HL-60/S4 (cell line): ENCODE measurements around the gene COMT.

Source experiments
- in situ Hi-C: fragments of 300-500 bp; cut with MboI; formaldehyde crosslinking; loops from 2 replicates; pipeline ENCODE4 v1.14.3; 2022; ENCODE audit warnings: low sequenced_read_pairs

The COMT gene

DNA sequence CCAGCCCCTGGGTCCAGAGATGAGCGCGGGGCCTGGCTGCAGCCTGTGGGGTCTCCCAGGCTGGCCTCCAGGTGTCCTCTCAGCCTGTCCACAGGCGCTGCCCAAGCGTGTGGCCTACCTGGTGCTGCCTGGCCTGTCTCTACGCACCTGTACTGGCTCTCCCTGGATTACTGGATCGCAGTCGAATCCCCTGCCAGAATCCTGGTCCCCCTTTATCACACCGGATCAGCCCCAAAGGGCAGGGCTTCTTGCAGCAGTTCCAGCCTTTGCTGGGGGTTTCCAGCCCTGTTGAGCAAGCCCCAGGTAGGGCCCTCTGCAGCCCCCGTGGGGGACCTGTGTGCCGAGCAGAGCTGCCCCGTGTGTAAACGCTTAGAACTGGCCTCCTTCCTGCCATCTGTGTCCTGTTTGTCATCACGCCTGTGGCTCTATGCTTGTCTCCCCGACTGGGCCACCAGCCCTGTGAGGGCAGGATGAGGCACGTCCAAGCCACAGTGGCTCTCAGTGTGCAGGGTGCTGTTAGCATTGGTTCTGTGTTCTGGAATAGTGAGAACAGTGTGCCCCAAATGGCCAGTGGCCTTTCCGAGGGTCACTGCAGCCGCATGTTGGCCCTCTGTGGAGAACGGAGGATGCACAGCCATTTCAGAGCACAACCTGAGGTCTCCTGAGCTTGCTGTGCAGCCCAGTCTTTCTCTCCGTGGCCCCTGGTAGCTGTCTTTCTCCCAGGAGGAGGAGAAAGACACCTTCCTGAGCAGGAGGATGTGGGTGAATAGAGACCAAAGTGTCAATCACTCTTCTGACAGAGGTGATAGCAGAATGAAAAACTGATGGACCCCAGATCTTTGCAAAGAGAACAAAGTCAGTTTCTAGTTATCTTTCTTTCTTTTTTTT lies 13.9 kb downstream of the COMT start:
- in situ Hi-C loops = no loop called here

DNA sequence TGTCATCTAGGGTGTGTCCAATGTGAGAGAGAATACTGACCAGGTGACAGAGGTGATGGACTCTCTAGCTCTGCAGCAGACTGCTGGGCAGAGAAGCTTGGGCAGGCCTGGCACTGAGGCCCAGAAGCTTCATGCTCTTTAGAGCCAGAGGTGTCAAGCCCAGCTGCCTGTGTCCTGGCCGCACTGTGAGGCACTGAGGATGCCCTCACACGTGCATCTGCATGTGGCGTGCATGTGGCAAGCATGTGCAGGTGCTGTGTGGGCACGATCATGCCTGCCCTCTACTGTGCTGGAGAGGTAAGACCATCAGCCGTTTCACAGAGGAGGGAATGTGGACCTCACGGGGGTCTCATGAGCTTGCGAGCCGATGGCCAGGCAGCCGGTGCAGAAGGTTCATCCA lies 15.9 kb downstream of the COMT start:
- in situ Hi-C loops = no loop called here

DNA sequence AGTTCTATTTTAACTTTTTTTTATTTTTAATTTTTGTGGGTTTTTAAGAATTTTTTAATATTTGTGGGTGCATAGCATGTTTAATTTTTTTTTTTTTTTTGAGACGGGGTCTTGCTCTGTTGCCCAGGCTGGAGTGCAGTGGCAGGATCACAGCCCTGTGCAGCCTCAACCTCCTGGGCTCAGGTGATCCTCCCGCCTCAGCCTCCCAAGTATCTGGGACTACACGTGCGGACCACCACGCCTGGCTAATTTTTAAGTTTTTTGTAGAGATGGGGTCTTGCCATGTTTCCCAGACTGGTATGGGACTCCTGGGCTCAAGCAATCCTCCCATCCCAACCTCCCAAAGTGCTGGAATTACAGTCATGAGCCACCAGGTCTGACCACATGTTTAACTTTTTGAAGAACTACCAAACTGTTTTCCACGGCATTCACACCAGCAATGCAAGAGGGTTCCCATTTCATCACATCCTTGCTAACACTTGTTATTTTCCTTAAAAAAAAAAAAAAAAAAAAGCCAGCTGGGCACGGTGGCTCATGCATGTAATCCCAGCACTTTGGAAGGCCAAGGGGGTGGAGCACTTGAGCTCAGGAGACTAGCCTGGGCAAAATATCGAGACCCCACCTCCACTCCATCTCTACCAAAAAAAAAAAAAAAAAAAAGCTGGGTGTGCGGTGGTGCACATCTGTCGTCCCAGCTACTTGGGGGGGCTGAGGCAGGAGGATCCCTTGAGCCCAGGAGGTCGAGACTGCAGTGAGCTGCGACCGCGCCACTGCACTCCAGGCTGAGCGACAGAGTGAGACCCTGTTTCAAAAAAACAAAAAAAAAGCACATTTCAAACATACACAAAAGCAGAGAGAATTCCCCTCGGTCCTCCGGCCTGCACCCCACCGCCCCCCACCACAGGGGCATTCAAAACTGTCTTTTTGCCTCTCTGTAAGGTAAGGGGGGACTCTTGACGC lies 16.8 kb downstream of the COMT start:
- in situ Hi-C loops = no loop called here

DNA sequence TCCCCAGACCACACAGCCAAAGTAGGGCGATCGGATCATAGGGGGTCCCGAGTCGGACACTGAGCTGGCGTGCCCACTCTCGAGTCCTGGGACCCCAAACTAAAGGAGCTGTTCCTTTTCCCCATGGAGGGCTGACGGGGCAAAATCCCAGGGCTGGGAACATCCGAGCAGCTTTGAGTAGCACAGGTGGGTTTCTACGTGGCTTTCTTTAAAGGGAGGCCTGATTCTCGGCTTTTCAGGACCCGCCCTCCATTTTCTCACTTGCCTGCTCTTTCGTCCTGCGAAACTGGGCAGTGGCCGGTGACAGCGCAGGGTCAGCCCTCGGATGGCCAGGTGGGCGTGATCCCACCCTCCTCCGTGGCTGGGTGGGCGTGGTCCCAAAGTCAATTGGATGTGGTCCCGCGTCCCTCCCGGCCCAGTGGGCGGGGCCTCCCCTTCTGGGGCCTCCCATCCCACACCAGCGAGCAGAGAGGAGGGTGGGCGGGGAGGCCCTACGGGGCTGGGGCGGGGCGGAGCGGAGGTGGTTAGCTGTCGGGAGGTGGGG lies 17.5 kb downstream of the COMT start:
- in situ Hi-C loops = no loop called here

DNA sequence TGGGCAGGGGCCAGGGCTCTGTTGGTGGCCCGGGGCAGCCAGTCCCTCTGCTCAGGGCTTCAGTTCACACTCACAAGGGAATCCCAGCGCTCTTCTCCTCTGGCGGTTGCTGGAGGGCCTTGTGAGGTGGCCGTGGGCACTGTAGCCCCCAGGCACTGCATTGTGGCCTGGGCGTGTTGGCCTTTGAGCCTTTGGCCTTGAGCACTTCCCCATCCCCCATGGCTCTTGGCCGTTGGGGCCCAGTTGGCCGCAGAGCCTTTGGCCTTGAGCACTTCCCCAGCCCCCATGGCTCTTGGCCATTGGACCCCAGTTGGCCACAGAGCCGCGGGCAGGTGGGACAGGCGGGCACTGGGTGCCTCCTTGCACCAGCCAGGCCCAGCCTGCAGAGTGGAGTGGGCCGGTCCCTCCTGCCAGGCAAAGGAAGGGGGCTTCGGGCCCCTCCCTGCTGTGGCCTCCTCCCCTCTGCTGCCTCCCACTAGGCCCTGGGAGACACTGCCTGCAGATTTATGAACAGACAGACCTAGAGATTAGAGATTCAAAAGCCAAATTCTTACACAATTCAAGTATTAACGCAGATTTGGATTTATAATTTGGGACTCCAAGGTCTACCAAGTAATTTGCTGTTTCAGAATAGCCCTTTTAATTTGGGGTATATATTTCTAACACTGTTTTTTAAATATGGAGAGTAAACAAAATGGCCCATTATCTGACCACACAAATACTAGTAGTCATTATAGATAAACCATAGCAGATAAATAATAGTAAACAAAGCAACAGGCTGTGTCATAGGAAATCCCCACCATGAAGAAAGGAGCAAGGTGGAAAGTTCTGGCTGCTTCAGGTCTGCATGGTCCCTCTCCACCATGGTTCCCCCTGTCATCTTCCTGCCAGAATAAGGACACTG lies 18.3 kb downstream of the COMT start:
- in situ Hi-C loops = no loop called here

DNA sequence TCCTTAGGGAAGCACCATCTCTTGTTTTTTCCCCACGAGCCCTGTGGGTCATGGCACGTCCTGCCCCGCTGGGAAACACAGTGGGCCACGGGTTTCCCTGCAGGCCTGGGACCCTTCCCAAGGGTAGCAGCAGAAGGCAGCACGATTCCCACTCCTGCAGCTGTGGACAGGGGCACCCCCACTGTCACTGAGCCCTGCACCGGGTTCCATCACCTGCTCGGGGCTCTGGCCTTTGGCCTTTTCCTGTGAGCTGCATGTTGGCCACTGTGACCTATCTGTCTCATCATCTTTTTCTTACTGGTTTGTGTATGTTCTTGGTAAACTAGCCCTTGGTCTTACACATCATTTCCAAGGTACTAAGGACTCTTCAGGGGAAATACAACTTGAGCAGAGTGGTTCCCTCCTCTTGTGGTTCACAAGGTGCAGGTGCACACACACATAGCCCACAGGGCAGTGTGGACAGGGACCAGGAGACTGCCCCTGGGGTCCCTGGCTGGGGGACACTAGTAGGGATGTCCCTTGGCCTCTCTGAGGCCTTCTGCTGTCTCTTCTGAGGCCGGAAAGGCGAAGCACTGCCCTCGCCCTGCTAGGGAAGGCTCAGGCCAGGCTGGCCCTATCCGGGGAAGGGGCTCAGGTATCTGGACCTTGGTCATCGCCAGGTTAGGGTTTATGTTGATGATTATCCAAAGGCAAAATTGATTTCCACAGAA lies 19.1 kb downstream of the COMT start:
- in situ Hi-C loops = no loop called here

DNA sequence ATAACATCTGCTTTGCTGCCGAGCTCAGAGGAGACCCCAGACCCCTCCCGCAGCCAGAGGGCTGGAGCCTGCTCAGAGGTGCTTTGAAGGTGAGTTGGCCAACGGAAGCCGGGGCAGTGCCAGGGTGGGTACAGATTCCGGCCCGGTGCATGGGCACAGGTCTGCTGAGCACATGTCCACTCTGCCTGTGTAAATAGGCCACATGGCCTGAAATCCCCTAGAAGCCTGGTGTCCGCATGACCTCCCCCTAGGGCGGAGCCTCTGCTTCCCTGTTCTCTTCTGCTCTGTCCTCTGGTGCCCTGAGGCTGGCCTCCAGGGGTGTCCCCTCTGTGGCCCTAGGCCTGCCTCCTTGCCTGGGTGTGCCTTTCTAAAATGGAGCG lies 19.6 kb downstream of the COMT start:
- in situ Hi-C loops = no loop called here

DNA sequence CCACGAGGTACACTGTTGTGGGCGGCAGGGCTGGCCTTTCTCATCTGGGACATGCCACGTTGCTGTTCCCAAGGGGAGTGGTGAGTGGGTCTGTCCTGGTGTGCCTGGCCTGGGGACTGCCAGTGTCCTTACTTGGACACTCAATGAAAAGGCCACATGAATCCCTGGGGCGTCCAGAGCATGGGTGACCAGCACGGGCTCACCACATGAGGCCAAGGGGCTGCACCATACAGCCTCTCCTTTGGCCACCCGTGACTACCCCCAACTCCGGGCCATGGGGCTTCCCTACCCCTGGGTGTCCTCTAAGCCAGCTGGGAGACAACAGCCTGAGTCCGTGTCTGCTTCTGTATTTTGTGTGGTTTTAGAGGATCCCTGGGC lies 20.3 kb downstream of the COMT start:
- in situ Hi-C loops = no loop called here

DNA sequence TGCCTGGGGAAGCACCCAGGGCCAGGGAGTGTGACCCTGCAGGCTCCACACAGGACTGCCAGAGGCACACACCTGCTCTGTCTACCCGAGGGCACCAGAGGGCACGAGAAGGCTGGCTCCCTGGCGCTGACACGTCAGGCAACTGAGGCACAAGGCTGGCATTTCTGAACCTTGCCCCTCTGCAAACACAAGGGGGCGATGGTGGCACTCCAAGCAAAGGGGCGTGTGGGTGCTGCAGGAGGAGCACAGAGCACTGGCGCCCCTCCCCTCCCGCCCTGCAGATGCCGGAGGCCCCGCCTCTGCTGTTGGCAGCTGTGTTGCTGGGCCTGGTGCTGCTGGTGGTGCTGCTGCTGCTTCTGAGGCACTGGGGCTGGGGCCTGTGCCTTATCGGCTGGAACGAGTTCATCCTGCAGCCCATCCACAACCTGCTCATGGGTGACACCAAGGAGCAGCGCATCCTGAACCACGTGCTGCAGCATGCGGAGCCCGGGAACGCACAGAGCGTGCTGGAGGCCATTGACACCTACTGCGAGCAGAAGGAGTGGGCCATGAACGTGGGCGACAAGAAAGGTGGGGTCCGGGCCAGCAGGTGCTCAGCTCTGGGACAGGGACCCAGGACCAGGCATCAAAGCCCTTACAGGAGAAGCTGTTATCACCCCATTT lies 20.8 kb downstream of the COMT start:
- in situ Hi-C loops = no loop called here

DNA sequence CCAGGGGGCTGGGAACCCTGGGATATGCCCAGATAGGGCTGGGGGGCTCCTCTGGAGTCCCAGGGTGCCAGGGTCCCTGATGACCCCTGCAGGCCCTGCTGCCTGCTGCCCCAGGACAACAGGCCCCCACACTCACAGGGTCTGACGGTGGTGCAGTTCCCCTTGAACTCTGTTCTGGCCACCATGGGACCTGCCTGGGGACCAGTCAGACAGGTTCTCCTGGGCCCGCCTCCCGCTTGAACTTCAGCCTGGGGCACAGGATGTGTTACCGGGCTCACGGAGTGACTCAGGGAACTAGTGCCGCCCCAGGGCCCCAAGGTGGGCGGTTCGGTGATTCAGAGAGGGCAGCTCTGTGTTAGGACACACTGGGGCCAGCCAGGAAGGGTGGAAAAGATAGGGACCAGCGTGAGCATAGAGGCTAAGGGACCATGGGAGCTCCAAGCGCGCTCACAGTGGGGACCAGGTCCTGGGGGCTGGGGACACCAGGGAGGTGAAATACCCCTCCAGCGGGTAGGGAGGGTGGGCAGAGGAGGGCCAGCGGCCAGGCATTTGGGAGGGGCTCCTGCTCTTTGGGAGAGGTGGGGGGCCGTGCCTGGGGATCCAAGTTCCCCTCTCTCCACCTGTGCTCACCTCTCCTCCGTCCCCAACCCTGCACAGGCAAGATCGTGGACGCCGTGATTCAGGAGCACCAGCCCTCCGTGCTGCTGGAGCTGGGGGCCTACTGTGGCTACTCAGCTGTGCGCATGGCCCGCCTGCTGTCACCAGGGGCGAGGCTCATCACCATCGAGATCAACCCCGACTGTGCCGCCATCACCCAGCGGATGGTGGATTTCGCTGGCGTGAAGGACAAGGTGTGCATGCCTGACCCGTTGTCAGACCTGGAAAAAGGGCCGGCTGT lies 21.6 kb downstream of the COMT start:
- in situ Hi-C loops = no loop called here

DNA sequence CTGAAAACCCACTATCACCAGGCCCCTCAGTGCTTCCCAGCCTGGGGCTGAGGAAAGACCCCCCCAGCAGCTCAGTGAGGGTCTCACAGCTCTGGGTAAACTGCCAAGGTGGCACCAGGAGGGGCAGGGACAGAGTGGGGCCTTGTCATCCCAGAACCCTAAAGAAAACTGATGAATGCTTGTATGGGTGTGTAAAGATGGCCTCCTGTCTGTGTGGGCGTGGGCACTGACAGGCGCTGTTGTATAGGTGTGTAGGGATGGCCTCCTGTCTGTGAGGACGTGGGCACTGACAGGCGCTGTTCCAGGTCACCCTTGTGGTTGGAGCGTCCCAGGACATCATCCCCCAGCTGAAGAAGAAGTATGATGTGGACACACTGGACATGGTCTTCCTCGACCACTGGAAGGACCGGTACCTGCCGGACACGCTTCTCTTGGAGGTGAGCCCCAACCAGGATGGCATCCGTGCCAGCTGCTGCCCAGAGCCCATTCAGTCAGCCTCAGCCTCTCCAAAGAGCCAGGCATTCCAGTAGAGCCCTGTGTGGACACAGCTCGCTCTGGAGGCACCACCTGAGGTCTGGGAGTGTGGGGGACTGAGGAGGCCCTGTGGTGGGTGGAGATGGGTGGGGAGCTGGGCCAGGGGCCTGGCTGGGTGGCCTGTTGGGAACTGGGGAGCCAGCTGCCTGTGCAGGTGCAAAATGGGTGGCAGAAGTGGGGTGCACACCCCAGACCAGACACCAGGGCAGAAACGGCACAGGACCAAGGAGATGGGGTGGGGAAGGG lies 22.5 kb downstream of the COMT start:
- in situ Hi-C loops = no loop called here

DNA sequence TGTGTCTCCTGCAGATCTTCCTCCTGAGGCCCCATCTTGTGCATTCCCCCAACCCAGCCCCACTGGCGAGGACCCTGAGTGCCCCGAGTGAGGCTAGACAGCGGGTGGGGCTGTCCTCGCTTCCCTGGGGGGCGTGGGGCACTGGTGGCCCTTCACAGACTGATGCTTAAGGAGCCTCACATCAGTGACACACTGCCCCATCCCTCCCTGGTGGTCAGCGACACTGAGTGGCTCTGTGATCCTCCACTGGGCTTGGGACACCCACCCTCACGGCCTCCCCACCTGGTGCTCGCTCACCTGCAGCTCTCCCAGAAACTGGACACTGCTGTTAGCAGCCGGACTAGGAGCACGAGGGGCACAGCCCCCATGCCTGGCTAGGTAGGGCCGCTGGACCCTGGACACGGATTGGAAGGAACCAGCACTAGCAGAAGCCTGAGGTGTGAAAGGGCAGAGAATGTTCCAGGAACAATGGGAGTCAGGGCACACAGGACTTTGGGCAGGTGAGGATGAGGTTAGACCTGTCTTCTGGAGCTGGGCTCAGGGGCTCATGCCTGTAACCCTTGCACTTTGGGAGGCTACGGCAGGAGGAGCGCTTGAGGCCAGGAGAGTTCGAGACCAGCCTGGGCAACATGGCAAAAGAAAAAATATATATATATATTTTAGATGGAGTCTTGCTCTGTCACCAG lies 23.3 kb downstream of the COMT start:
- in situ Hi-C loops = no loop called here

DNA sequence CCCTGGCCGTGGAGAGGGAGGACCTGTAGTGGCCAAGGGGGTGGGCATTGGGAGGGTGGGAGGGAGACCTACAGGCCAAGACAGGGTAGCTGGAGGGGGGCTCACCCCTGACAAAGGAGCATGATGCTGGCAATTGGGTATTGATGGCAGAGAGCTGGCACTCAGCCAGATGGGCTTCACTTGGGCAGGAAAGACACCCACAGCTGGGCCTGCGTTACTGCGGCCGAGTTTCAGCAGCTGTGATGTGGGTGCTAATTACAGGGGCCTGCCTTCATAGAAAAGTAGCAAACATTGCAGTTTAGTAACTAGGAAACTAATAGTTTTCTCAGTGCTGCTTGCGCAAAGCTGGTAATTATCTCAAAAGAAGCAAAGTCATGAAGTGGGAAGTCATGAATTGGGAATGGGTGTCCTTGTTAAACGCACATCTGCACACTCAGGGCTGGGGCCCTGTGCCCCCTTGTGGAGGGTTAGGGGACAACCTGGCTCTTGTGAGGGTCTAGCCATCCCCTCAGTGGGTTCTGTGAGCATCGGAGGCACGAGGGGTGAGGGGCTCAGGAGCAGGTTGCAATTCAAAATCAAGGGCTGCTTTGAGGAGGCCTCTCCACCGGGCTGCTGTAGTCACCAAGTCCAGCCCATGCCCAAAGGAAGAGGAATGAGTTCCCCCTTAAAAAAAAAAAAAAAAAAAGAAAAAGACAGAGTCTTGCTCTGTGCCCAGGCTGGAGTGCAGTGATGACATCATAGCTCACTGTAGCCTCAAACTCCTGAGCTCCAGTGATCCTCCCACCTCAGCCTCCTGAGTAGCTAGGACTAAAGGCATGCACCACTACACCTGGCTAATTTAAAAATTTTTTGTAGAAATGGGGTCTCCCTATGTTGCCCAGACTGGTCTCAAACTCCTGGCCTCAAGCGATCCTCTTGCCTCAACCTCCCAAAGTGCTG lies 24.5 kb downstream of the COMT start:
- in situ Hi-C loops = no loop called here

DNA sequence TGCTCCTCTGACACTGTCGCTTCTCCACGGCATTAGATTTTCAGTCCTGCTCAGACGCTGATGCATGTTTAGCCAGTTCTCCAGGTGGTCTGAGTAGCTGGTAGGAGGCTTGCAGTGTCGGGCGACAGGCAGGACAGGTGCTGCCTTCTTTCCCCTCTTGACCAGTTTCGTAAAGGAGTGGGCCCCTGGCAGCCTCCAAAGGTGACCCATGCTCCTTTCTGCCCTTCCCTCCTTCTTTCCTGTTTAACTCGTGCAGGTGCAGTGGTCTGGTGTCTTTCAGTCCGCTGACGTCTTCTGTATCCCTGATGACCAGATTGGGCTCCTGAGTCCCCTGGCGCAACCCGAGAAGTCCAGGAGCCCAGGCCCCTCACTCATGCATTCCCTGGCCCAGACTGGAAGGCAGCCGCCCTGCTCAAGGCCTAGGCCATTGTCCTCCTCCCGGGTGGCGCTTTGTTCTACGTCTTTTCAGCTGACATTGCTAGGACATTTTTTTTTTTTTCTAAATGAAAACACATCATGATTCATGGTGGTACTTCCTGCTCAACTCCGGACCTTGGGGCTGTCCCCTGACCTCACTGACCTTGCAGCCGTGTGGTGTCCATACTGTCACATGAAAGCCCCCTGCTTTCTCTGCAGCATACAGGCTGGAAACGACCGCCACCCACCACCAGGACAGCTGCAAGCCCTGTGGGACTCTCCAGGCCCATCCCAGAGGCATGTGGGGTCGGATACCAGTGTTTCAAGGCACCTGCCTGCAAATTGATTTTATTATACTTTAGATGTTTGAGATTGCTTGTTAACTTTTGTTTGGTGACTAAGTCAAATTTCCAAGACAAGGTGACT lies 25.6 kb downstream of the COMT start:
- in situ Hi-C loops = no loop called here

DNA sequence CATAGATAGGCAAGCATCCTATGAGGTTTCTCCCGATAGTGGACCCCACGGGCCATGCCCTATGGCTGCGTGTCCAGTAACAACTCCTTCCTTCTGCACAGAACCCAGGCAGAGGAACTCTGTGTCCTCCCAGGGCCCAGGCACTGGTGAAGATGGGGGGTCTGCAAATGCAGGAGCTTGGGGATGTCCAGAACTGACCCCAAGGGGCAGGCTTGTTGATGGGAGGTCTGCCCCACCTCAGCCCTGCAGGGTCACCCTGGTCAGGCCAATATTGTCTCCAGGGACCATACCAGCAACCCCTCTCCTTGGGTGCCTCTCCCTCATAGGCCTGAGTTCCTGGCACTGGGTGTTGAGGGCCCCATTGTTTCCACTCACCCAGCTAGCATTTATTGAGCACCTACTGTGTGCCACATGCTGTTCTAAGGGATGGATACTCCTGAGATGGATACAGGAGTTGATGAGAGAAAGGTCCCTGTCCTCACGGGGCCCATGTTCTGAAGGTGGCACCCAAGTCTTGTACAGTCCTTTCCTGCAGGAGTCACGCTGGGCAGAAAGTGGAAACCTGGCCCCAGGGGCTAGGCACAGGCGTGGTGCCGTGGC lies 26.4 kb downstream of the COMT start:
- in situ Hi-C loops = no loop called here
